GM23248 (cell line): Measurements from ENCODE around the gene HSPB2. TPM values are rescaled to one million over a fixed set of nuclear protein-coding genes. Genes with fewer than 3 reads are reported as not detected.
"Not testable (repeated sequence)": the region's sequence is repeated elsewhere in the genome, so short reads cannot be mapped to it uniquely, and the experiment has no call there.

Experiments used
- DNase-seq: peaks from one replicate; pipeline ENCODE4 v3.0.0-alpha.2; 2015
- H2AFZ ChIP-seq: fragments of 200-600 bp; sonication (generic); 2 replicates; pipeline ENCODE4 v1.6.1; 2016; ENCODE audit warnings: antibody characterized with exemption
- H3F3A ChIP-seq: fragments of 200-600 bp; sonication (generic); 2 replicates; pipeline ENCODE4 v1.6.1; 2016; ENCODE audit warnings: mild to moderate bottlenecking, antibody characterized with exemption, mixed run types; ENCODE audit not compliant: insufficient read depth
- H3K27ac ChIP-seq: fragments of 200-600 bp; sonication (generic); 2 replicates; pipeline ENCODE4 v1.5.1; 2016; ENCODE audit warnings: mild to moderate bottlenecking
- H3K27me3 ChIP-seq: fragments of 200-600 bp; sonication (generic); replicated peaks from 2 replicates; pipeline ENCODE4 v1.6.1; 2016; ENCODE audit warnings: mild to moderate bottlenecking; ENCODE audit not compliant: insufficient read depth
- H3K36me3 ChIP-seq: fragments of 200-600 bp; sonication (generic); 2 replicates; pipeline ENCODE4 v1.6.1; 2016; ENCODE audit warnings: low read depth, mild to moderate bottlenecking
- H3K4me1 ChIP-seq: fragments of 200-600 bp; sonication (generic); 2 replicates; pipeline ENCODE4 v1.6.1; 2016; ENCODE audit warnings: mild to moderate bottlenecking; ENCODE audit not compliant: insufficient read depth
- H3K4me2 ChIP-seq: fragments of 200-600 bp; sonication (generic); one replicate; pipeline ENCODE4 v1.6.1; 2016; ENCODE audit warnings: mild to moderate bottlenecking; ENCODE audit not compliant: unreplicated experiment
- H3K4me3 ChIP-seq: fragments of 200-600 bp; sonication (generic); 2 replicates; pipeline ENCODE4 v1.5.1; 2016; ENCODE audit warnings: mild to moderate bottlenecking
- H3K79me2 ChIP-seq: fragments of 200-600 bp; sonication (generic); 2 replicates; pipeline ENCODE4 v1.6.1; 2016; ENCODE audit warnings: mild to moderate bottlenecking; ENCODE audit not compliant: insufficient read depth
- H3K9ac ChIP-seq: fragments of 200-600 bp; sonication (generic); 2 replicates; pipeline ENCODE4 v1.6.1; 2016; ENCODE audit warnings: mild to moderate bottlenecking
- H3K9me2 ChIP-seq: fragments of 200-600 bp; sonication (generic); 2 replicates; pipeline ENCODE4 v1.6.1; 2016; ENCODE audit warnings: mixed run types, mild to moderate bottlenecking, moderate library complexity; ENCODE audit not compliant: insufficient read depth
- H3K9me3 ChIP-seq: fragments of 200-600 bp; sonication (generic); one replicate; pipeline ENCODE4 v1.6.1; 2017; ENCODE audit warnings: low read depth
- H4K20me1 ChIP-seq: fragments of 200-600 bp; sonication (generic); 2 replicates; pipeline ENCODE4 v1.6.0; 2016; ENCODE audit not compliant: insufficient read depth
- EZH2 ChIP-seq: fragments of 200-600 bp; sonication (generic); IDR thresholded peaks from 2 replicates; pipeline ENCODE4 v1.6.1; 2018; ENCODE audit warnings: antibody characterized with exemption, mild to moderate bottlenecking; ENCODE audit not compliant: insufficient read depth, poor library complexity, severe bottlenecking
- EZH2phosphoT487 ChIP-seq: fragments of 200-600 bp; sonication (generic); IDR thresholded peaks from 2 replicates; pipeline ENCODE4 v1.6.1; 2018; ENCODE audit warnings: antibody characterized with exemption, moderate library complexity, mild to moderate bottlenecking, low read depth; ENCODE audit not compliant: insufficient read depth
- WGBS, 2 experiments: methylation state at CpG; one replicate each; pipeline ENCODE4 v1.1.6; 2015 to 2017; ENCODE audit warnings: low lambda C conversion rate in 2 of 2, low coverage in 1 of 2; ENCODE audit errors: missing lambda C conversion rate in 2 of 2; 5-methylcytosine and 5-hydroxymethylcytosine counted together
- in situ Hi-C: fragments of 300-500 bp; cut with MboI; formaldehyde crosslinking; loops from 2 replicates; pipeline ENCODE4 v1.15.0; 2020
- polyA plus RNA-seq: library from polyadenylated mRNA; unstranded; fragments of >200 nt; fragmentation: Nextera tagmentation; extraction: Ambion mirVana; gene quantifications from 2 replicates; pipeline ENCODE4 v1.2.1, GENCODE V29; 2016
- total RNA-seq: library from RNA; depleted of rRNA; stranded (reverse); fragments of >200 nt; shearing (Covaris generic); gene quantifications from 2 replicates; pipeline ENCODE4 v1.2.3, GENCODE V29; 2014

HSPB2 gene
- total and polyA plus RNA-seq, 2 experiments from 2014 or later, result 1.2 to 8.4 TPM

DNA sequence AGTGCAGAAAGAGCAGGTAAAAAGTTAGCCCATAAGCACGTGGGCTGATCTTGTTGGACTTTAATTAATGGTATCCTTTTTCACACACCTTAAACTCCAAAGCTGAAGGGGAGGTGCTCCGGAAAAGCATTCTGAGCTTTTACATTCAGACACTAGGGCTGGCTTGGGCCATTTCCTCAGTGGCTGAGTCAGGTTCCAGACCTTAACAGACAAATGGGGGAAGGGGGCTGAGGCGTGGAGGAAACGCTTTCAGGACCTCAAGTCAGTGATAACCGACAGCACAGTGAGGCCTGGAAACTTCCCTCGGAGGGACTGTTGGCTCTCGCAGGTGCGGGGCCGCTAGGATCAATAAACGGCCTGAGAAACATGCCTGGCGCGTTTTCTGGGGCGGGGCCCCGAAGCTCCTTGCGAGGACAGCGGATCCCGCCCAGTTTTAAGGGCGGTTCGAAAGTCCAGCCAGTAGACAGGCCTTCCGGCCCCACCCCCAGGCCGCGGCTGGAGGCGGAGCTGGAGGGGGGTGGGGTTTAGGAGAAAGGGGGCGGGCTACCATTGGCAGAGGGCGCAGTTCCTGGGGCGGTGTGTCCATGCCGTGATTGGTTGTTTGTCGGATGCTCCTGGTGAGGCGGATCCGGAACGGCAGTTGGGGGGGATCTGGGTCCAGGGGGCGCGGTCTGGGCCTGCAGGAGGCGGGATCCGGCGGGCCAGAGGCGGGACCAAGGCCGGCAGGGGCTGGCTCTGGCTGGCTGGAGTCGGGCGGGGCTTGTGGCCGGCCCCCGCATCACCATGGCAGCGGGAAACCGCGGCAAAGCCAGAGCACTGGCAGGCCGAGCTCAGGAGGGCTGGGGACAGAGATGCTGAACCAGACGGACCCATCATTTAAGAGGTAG lies 14.2 kb downstream of the HSPB2 start:
- H3K4me3 ChIP-seq, result peak overlapping the region; percentile 70
- H3K4me1 ChIP-seq, result peaks cover 34% of the 10 kb centered on the region
- H2AFZ ChIP-seq, result peak overlapping the region; percentile 84
- H3K4me2 ChIP-seq, result peak overlapping the region; percentile 89
- no peaks in the 10 kb centered on the region for H3K27me3 ChIP-seq
- H3F3A ChIP-seq, result peaks cover 29% of the 10 kb centered on the region
- H3K79me2 ChIP-seq, result no peaks in the 10 kb centered on the region
- peak overlapping the region; percentile 80 for H3K27ac ChIP-seq
- no peaks in the 10 kb centered on the region for H3K9me2 ChIP-seq
- no peaks in the 10 kb centered on the region for H3K9me3 ChIP-seq
- TF ChIP-seq EZH2, result no peak
- H4K20me1 ChIP-seq, result no peaks in the 10 kb centered on the region
- in situ Hi-C loops, result no loop called here
- H3K9ac ChIP-seq, result peak overlapping the region; percentile 73
- peak; percentile 99 for DNase-seq
- no peaks in the 10 kb centered on the region for H3K36me3 ChIP-seq
- WGBS, 2 experiments, result 3 to 5% methylated on average over 29 to 47 of the region's 47 CpGs

DNA sequence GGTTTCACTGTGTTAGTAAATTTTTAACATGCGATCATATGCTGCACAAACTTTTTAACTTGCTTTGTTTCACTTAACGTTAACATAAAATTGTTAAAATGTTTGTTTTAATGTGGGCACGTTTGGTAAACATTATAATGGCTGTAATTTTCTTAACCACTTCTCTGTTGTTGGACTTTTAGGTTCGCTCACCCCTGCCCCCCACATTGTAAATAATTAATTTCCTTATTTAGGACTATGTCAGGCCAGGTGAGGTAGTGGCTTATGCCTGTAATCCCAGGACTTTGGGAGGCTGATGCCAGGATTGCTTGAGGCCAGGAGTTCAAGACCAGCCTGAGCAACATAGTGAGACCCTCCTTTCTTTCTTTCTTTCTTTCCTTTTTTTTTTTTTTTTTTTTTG lies 17.9 kb downstream of the HSPB2 start:
- TF ChIP-seq EZH2phosphoT487 (no peak), EZH2 (no peak)
- DNase-seq, result no peak
- in situ Hi-C loops, result loop anchor here (10.0 kb wide), 1 partner anchor 64 kb away; no protein-coding TSS in a partner anchor

DNA sequence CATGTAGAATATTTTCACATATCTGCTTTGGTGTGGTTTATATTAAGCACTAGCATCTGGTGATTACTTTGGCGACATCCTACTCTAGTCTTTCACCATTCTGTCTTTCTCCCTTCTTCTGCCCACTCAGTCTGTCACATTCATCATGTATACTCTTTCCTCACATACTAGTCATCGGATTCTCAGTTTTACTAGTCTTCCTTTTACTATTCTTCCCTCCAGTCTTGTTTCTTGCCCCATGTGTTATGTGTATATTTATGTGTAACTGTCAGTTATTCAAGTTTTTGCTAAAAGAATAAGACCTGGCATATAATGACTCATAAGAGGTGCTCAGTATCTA lies 20.0 kb downstream of the HSPB2 start:
- DNase-seq, result peak; percentile 68
- H2AFZ ChIP-seq, result no peak overlapping the region

More for the DNA sequence above, 17.9 kb downstream of the HSPB2 start:
- Histone ChIP-seq H3K9ac (no peak overlapping the region), H3K27ac (no peak overlapping the region), H3K9me2 (no peaks in the 10 kb centered on the region), H4K20me1 (no peaks in the 10 kb centered on the region), H2AFZ (peak overlapping the region; percentile 17; the same call in 1 of the 2 replicates), H3K79me2 (no peaks in the 10 kb centered on the region), H3K9me3 (no peaks in the 10 kb centered on the region), H3K4me2 (no peak overlapping the region), H3K27me3 (no peaks in the 10 kb centered on the region), H3K4me1 (peaks cover 43% of the 10 kb centered on the region), H3K4me3 (no peak overlapping the region), H3K36me3 (no peaks in the 10 kb centered on the region), H3F3A (peaks cover 24% of the 10 kb centered on the region)
- WGBS, 2 experiments, result 49 to 51% methylated on average over 4 of the region's 4 CpGs

DNA sequence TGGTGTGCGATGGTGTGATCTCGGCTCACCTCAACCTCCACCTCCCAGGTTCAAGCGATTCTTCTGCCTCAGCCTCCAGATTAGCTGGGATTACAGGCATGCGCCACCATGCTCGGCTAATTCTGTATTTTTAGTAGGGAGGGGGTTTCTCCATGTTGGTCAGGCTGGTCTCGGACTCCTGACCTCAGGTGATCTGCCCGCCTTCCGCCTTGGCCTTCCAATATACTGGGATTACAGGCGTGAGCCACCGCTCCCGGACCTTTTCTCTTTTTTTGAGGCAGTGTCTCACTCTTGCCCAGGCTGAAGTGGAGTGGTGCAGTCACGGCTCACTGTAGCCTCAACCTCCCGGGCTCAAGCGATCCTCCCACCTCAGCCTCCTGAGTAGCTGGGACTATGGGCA lies 20.6 kb downstream of the HSPB2 start:
- in situ Hi-C loops, result loop anchor here (10.0 kb wide), 1 partner anchor 62 kb away; no protein-coding TSS in a partner anchor

More for the DNA sequence above, 20.0 kb downstream of the HSPB2 start:
- Histone ChIP-seq H3K36me3 (no peaks in the 10 kb centered on the region), H3K9me2 (no peaks in the 10 kb centered on the region), H3K9ac (no peak overlapping the region), H3K4me2 (no peak overlapping the region), H3K4me3 (no peak overlapping the region), H3F3A (peaks cover 34% of the 10 kb centered on the region), H3K27me3 (no peaks in the 10 kb centered on the region), H3K27ac (peak overlapping the region; percentile 68), H4K20me1 (no peaks in the 10 kb centered on the region), H3K79me2 (no peaks in the 10 kb centered on the region), H3K9me3 (no peaks in the 10 kb centered on the region), H3K4me1 (peaks cover 50% of the 10 kb centered on the region)
- 36 to 47% methylated on average over 2 of the region's 2 CpGs for WGBS, 2 experiments
- no peak for TF ChIP-seq EZH2phosphoT487
- TF ChIP-seq EZH2, result no peak
- in situ Hi-C loops, result loop anchor here (10.0 kb wide), 1 partner anchor 62 kb away; no protein-coding TSS in a partner anchor

More for the DNA sequence above, 20.6 kb downstream of the HSPB2 start:
- not testable (repeated sequence) for H3K4me2 ChIP-seq, H3K27ac ChIP-seq, H3K79me2 ChIP-seq, H4K20me1 ChIP-seq, H2AFZ ChIP-seq, H3K9me3 ChIP-seq, H3K9ac ChIP-seq, H3K36me3 ChIP-seq, H3K27me3 ChIP-seq, H3K9me2 ChIP-seq, DNase-seq, H3K4me3 ChIP-seq
- WGBS, 2 experiments, result 93 to 95% methylated on average over 14 of the region's 14 CpGs
- peaks cover 56% of the 10 kb centered on the region for H3K4me1 ChIP-seq
- H3F3A ChIP-seq, result peaks cover 39% of the 10 kb centered on the region
